Measurements from ENCODE around the gene GTF3A. TPM values are rescaled to one million over a fixed set of nuclear protein-coding genes. Genes with fewer than 3 reads are reported as not detected.

The GTF3A gene
- total RNA-seq, 4 donors from 2014 or later = 50.2 to 145 (median 120) TPM

DNA sequence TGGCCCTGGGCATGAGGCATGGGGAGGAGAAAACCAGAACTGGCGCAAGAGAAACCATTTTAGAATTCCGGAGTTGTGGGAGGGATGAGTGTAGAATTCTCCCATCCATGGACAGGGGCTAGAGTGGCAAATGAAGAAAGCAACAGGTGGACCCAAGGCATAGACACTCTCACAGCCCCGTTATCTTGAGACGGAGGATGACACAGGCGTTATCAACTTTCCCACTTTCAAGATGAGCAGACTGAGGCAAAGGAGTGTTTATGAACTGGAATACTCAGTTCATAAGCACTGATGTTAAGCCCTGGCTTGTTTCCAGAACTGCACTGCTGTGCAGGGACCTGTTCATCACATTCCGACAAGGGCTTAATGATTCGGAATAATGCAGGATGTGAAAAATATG is 1.1 kb upstream of the GTF3A start:
- Histone ChIP-seq H3K27me3 (no peaks in the 10 kb centered on the region), H3K4me3 (replicated peaks in 1 of 3) (no peak overlapping the region), H3K27ac (no peak overlapping the region), H3K9me3 (no peaks in the 10 kb centered on the region), H3K4me1 (peaks cover 22 to 33% of the 10 kb centered on the region in 2 donors), H3K36me3 (no peaks in the 10 kb centered on the region)
- intact Hi-C loops (cut with DNase I) = loop anchor here (2.0 kb wide), 1 partner anchor 35 kb away; no protein-coding TSS in a partner anchor
- DNase-seq = peak in 1 of 2 donors; percentile 16
- 85 to 89% methylated on average over 7 of the region's 7 CpGs for WGBS, 2 donors
- TF ChIP-seq, protein P1, sequence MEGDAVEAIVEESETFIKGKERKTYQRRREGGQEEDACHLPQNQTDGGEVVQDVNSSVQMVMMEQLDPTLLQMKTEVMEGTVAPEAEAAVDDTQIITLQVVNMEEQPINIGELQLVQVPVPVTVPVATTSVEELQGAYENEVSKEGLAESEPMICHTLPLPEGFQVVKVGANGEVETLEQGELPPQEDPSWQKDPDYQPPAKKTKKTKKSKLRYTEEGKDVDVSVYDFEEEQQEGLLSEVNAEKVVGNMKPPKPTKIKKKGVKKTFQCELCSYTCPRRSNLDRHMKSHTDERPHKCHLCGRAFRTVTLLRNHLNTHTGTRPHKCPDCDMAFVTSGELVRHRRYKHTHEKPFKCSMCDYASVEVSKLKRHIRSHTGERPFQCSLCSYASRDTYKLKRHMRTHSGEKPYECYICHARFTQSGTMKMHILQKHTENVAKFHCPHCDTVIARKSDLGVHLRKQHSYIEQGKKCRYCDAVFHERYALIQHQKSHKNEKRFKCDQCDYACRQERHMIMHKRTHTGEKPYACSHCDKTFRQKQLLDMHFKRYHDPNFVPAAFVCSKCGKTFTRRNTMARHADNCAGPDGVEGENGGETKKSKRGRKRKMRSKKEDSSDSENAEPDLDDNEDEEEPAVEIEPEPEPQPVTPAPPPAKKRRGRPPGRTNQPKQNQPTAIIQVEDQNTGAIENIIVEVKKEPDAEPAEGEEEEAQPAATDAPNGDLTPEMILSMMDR (IDR thresholded peaks at IDR 0.05) = no peak
- TF ChIP-seq POLR2A (IDR thresholded peaks at IDR 0.05) = no peak

DNA sequence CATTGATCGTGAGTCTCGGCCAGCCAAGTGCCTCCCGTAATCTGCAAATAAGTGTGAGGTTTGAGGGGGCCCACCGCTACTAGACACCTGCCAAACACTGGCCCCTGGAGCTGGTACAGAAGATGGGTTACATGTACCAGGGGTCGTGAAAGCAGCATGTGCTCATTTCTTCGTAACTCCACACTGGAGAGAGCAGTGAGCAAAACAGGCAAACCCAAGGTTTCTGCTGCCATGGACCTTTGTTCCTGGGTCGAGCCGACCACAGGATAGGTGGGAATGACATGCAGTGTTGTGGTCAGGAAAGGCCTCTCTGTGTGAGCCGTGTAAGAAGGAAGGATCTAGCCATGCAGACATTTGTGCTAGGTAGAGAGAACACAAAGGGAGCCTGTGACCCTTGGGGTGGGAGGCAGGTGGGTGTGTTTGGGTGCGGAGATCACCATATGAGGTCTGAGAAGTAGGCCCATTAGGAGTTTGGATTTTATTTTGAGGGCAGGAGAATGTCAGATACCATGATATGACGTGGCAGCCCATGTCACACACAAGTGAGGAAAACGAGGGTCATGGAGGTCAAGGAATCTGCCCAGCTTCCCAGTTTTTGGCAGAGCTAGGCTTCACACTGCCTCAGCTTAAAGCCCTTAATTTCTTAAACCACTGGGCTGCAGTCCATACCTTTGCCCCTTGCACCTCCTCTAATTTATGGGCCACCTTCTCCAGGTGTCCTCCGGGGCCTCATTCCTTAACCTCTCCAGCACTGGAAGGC is 919 bp downstream of the GTF3A start:
- peak overlapping the region; percentile 55 to 81 (median 79) for H3K4me3 ChIP-seq (replicated peaks in 1 of 3)

DNA sequence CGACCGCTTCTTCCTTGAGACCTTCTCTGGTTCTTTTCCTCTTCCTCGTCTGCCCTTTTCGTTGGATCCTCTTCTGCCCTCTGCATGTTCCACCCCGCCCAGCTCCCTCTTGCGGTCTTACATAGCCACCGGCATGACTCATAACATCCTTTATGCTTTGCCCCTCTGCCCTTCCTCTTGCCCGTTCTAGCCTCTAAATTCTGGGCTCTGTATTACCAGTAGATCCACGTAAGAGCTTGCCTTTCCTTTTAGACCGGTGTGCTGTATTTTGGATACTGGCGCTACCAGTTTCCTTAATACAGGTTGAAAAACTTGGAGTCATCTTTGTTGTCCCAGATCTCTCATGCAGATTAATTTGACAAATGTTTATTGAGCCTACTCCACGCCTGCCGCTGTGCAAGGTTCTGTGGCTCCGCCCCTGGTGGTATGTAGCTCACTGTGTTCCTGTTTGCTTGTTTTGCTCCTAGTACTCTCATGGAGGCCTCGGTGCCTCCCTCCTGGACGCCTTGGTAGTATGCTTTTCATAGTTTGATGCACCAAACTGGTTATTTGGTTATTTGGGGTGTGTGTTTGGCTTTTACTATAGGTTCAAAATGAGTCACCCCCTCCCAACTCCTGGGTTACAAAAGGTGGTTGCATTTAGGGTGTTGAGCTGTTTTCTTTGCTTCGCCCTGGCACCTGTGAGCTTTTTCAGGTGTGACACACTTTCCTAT is 1.7 kb downstream of the GTF3A start:
- Histone ChIP-seq H3K9me3 (no peaks in the 10 kb centered on the region), H3K36me3 (peaks cover 0 to 10% of the 10 kb centered on the region in 2 donors), H3K27ac (peak overlapping the region; percentile 11 to 84 (median 81)), H3K4me1 (peaks cover 22 to 33% of the 10 kb centered on the region in 2 donors), H3K4me3 (replicated peaks in 1 of 3) (peak overlapping the region in 1 of 3 donors; percentile 81), H3K27me3 (no peaks in the 10 kb centered on the region)
- DNase-seq = peak; percentile 30 to 41
- intact Hi-C loops (cut with DNase I) = no loop called here
- TF ChIP-seq, protein P1 (IDR thresholded peaks at IDR 0.05) = peak in 2 of 6 experiments; percentile 27 to 30
- peak in 1 of 2 donors; percentile 17 for TF ChIP-seq POLR2A (IDR thresholded peaks at IDR 0.05)
- 48 to 52% methylated on average over 17 of the region's 17 CpGs for WGBS, 2 donors

More for the DNA sequence above, 919 bp downstream of the GTF3A start:
- 44 to 46% methylated on average over 12 to 13 of the region's 13 CpGs for WGBS, 2 donors
- intact Hi-C loops (cut with DNase I) = no loop called here
- TF ChIP-seq, protein P1 (IDR thresholded peaks at IDR 0.05) = no peak
- Histone ChIP-seq H3K36me3 (peaks cover 0 to 7% of the 10 kb centered on the region in 2 donors), H3K9me3 (no peaks in the 10 kb centered on the region), H3K27me3 (no peaks in the 10 kb centered on the region), H3K27ac (peak overlapping the region in 2 of 3 donors; percentile 81 to 84), H3K4me1 (peaks cover 22 to 33% of the 10 kb centered on the region in 2 donors)
- no peak for DNase-seq

DNA sequence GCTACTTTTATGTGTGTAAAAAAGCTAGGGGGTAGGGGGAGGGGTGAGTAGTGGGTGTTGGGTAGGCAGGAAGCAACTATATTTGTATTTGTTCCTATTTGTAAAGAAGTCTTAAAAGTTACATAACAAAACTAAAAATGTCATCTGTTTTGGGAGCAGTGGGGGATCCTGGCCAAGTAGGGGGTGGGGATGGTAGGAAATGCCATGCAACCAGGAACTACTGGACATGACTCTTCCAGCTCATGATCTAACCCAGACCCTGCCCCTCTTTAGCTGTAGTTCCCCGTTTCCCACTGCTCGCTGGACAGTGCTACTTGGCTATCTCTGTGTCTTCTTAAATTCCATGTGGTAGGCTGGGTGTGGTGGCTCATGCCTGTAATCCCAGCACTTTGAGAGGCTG is 3.2 kb downstream of the GTF3A start:
- WGBS, 2 donors = 58 to 78% methylated on average over 2 of the region's 2 CpGs
- intact Hi-C loops (cut with DNase I) = no loop called here
- Histone ChIP-seq H3K9me3 (no peaks in the 10 kb centered on the region), H3K4me1 (peaks cover 22 to 33% of the 10 kb centered on the region in 2 donors), H3K27ac (peak overlapping the region in 1 of 3 donors; percentile 81), H3K4me3 (replicated peaks in 1 of 3) (no peak overlapping the region), H3K36me3 (peaks cover 7 to 23% of the 10 kb centered on the region in 2 donors), H3K27me3 (no peaks in the 10 kb centered on the region)
- no peak for TF ChIP-seq POLR2A (IDR thresholded peaks at IDR 0.05)
- TF ChIP-seq, protein P1 (IDR thresholded peaks at IDR 0.05) = no peak
- no peak for DNase-seq
